Adrenal gland (tissue), 5 donors: Measurements from ENCODE around the gene LHX6.

Source experiments
- CTCF ChIP-seq, 6 experiments: fragments of 450-650 bp in 4 of 6; fragments of 200-600 bp in 2 of 6; sonication (generic) in 1 of 6; IDR thresholded peaks; 1 replicate in 5 of 6; 2 replicates in 1 of 6; pipeline versions ENCODE4 v1.5.1 to v1.8.0; 2016 to 2021; ENCODE audit warnings: antibody characterized with exemption in 6 of 6, mild to moderate bottlenecking in 2 of 6, moderate library complexity in 1 of 6
- POLR2A ChIP-seq, 2 donors: fragments of 450-650 bp; IDR thresholded peaks; one replicate each; pipeline ENCODE4 v1.6.1; 2017; ENCODE audit warnings: antibody characterized with exemption in 2 of 2, mild to moderate bottlenecking in 2 of 2, moderate library complexity in 1 of 2
- donor health status: DM: no; HTN: no; CAD: no.

GRCh38 chr9:122207096-122207495 is 21.7 kb downstream of the LHX6 start:
- TF ChIP-seq POLR2A (IDR thresholded peaks at IDR 0.05) (no peak), CTCF (IDR thresholded peaks at IDR 0.05) (no peak)
